ENCODE measurements around the gene ASRGL1.

GRCh38 chr11:62344210-62344609 lies 7.0 kb downstream of the ASRGL1 start:
- TF ChIP-seq ARNTL (CRISPR knock-in tag; IDR thresholded peaks at IDR 0.05; ENCODE audit: borderline replicate concordance, low read depth) (no peak), ZFP30 (CRISPR knock-in tag; IDR thresholded peaks at IDR 0.05) (no peak), TOX (CRISPR knock-in tag; IDR thresholded peaks at IDR 0.05; ENCODE audit: borderline replicate concordance) (no peak), BACH2 (CRISPR knock-in tag; IDR thresholded peaks at IDR 0.05; ENCODE audit: borderline replicate concordance) (no peak), ZC3H10 (CRISPR knock-in tag; IDR thresholded peaks at IDR 0.05) (no peak), POU6F1 (CRISPR knock-in tag; IDR thresholded peaks at IDR 0.05; ENCODE audit: borderline replicate concordance, low read depth) (no peak), TCF4 (CRISPR knock-in tag; IDR thresholded peaks at IDR 0.05; ENCODE audit: borderline replicate concordance) (no peak)
- TF ChIP-seq, protein P1, sequence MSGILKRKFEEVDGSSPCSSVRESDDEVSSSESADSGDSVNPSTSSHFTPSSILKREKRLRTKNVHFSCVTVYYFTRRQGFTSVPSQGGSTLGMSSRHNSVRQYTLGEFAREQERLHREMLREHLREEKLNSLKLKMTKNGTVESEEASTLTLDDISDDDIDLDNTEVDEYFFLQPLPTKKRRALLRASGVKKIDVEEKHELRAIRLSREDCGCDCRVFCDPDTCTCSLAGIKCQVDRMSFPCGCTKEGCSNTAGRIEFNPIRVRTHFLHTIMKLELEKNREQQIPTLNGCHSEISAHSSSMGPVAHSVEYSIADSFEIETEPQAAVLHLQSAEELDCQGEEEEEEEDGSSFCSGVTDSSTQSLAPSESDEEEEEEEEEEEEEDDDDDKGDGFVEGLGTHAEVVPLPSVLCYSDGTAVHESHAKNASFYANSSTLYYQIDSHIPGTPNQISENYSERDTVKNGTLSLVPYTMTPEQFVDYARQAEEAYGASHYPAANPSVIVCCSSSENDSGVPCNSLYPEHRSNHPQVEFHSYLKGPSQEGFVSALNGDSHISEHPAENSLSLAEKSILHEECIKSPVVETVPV (CRISPR knock-in tag; IDR thresholded peaks at IDR 0.05), result no peak
- TF ChIP-seq, protein P2, sequence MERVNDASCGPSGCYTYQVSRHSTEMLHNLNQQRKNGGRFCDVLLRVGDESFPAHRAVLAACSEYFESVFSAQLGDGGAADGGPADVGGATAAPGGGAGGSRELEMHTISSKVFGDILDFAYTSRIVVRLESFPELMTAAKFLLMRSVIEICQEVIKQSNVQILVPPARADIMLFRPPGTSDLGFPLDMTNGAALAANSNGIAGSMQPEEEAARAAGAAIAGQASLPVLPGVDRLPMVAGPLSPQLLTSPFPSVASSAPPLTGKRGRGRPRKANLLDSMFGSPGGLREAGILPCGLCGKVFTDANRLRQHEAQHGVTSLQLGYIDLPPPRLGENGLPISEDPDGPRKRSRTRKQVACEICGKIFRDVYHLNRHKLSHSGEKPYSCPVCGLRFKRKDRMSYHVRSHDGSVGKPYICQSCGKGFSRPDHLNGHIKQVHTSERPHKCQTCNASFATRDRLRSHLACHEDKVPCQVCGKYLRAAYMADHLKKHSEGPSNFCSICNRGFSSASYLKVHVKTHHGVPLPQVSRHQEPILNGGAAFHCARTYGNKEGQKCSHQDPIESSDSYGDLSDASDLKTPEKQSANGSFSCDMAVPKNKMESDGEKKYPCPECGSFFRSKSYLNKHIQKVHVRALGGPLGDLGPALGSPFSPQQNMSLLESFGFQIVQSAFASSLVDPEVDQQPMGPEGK (CRISPR knock-in tag; IDR thresholded peaks at IDR 0.05; ENCODE audit: borderline replicate concordance), result no peak

All from SK-N-SH treated with all-trans-retinoic acid at 6 μM for 48 hours (cell line).